Prostate gland (tissue), 2 donors: ENCODE data around the gene NTN1. TPM values are rescaled to one million over a fixed set of nuclear protein-coding genes. Genes with fewer than 3 reads are reported as not detected.
A peak's percentile ranks its signal among the peaks of the same experiment; 100 is the strongest.

Experiments
- DNase-seq: peaks from one replicate; pipeline ENCODE4 v3.0.0-alpha.2; 2019; ENCODE audit warnings: low spot score
- H3K27ac ChIP-seq, 2 donors: fragments of 200-600 bp; sonication (generic); 2 replicates each; pipeline ENCODE4 v1.5.1; 2017 to 2019
- H3K27me3 ChIP-seq: fragments of 200-600 bp; sonication (generic); replicated peaks from 2 replicates; pipeline ENCODE4 v1.5.1; 2019; ENCODE audit not compliant: insufficient read depth
- H3K36me3 ChIP-seq, 2 donors: fragments of 200-600 bp; sonication (generic); 1 replicate in 1 of 2; 2 replicates in 1 of 2; pipeline versions ENCODE4 v1.5.1 to v1.8.1; 2017 to 2019
- H3K4me1 ChIP-seq: fragments of 200-600 bp; sonication (generic); replicated peaks from 2 replicates; pipeline ENCODE4 v1.5.1; 2019
- H3K4me3 ChIP-seq, 2 donors: fragments of 200-600 bp; sonication (generic); 2 replicates each; pipeline ENCODE4 v1.5.1; 2017 to 2019
- H3K9me3 ChIP-seq: fragments of 200-600 bp; sonication (generic); 2 replicates; pipeline ENCODE4 v1.5.1; 2017
- CTCF ChIP-seq, 4 experiments: fragments of 200-600 bp in 2 of 4; fragments of 450-650 bp in 2 of 4; sonication (generic) in 2 of 4; IDR thresholded peaks; 1 replicate in 3 of 4; 2 replicates in 1 of 4; pipeline ENCODE4 v1.5.1; 2016 to 2019; ENCODE audit warnings: antibody characterized with exemption in 4 of 4, mild to moderate bottlenecking in 2 of 4, moderate library complexity in 2 of 4
- POLR2A ChIP-seq: fragments of 450-650 bp; IDR thresholded peaks from one replicate; pipeline ENCODE4 v1.6.1; 2016; ENCODE audit warnings: antibody characterized with exemption, mild to moderate bottlenecking
- POLR2AphosphoS5 ChIP-seq: sonication (generic); formaldehyde crosslinking; IDR thresholded peaks from one replicate; pipeline ENCODE4 v1.6.1; 2017; ENCODE audit warnings: antibody characterized with exemption
- whole genome bisulfite sequencing: methylation state at CpG from one replicate; pipeline ENCODE4 v1.1.5; 2018; 5-methylcytosine and 5-hydroxymethylcytosine counted together
- intact Hi-C: fragments of 100-400 bp; cut with DNase I; formaldehyde crosslinking; loops from one replicate; pipeline ENCODE4 v1.14.2; 2022
- total RNA-seq, 2 donors: library from RNA; depleted of rRNA; stranded (reverse); fragments of >200 nt; gene quantifications; one replicate each; pipeline ENCODE4 v1.1.0, GENCODE V29; 2016

Gene NTN1
- total RNA-seq, 2 donors from 2014 or later, result 9.2 to 11.4 TPM

GRCh38 chr17:9231449-9232154 lies 210.3 kb downstream of the NTN1 start:
- WGBS, result 81% methylated on average over 21 of the region's 23 CpGs
- no peaks in the 10 kb centered on the region for H3K27me3 ChIP-seq
- DNase-seq, result no peak
- no peaks in the 10 kb centered on the region for H3K36me3 ChIP-seq
- H3K4me3 ChIP-seq, result no peak overlapping the region
- TF ChIP-seq POLR2AphosphoS5, result no peak
- no peak for TF ChIP-seq POLR2A
- H3K9me3 ChIP-seq, result no peaks in the 10 kb centered on the region
- no peak overlapping the region for H3K27ac ChIP-seq
- intact Hi-C loops, result no loop called here
- H3K4me1 ChIP-seq, result no peaks in the 10 kb centered on the region

DNA sequence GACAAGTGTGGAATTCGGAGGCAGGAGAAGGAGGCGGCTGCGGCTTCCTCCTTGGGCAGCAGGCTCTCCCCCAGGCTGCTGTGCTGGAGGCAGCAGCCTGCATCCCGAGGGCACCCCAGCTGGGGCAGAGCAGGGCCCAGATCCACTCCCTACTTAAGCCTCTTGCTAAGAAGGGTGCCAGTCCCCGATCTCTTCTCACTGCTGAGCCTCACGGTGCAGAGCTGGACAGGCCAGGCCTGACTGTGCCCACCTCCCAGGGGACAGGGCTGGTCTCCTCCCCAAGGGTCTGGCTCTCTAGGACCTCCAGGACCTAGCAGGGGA lies 210.8 kb downstream of the NTN1 start:
- no peak for TF ChIP-seq POLR2AphosphoS5
- no peak for TF ChIP-seq CTCF (IDR thresholded peaks at IDR 0.05)
- no peak for TF ChIP-seq POLR2A
- H3K9me3 ChIP-seq, result no peaks in the 10 kb centered on the region
- no peaks in the 10 kb centered on the region for H3K36me3 ChIP-seq
- no peak overlapping the region for H3K27ac ChIP-seq
- H3K27me3 ChIP-seq, result no peaks in the 10 kb centered on the region
- intact Hi-C loops, result no loop called here
- H3K4me3 ChIP-seq, result no peak overlapping the region
- WGBS, result 91% methylated on average over 6 of the region's 6 CpGs
- H3K4me1 ChIP-seq, result no peaks in the 10 kb centered on the region
- no peak for DNase-seq

GRCh38 chr17:9232591-9233270 lies 211.4 kb downstream of the NTN1 start:
- Histone ChIP-seq H3K27ac (no peak overlapping the region), H3K27me3 (no peaks in the 10 kb centered on the region), H3K4me3 (no peak overlapping the region), H3K4me1 (no peaks in the 10 kb centered on the region), H3K9me3 (no peaks in the 10 kb centered on the region), H3K36me3 (no peaks in the 10 kb centered on the region)
- no peak for DNase-seq
- WGBS, result 34% methylated on average over 19 of the region's 22 CpGs
- TF ChIP-seq CTCF (IDR thresholded peaks at IDR 0.05), result no peak
- TF ChIP-seq POLR2AphosphoS5, result peak; percentile 26
- intact Hi-C loops, result no loop called here

DNA sequence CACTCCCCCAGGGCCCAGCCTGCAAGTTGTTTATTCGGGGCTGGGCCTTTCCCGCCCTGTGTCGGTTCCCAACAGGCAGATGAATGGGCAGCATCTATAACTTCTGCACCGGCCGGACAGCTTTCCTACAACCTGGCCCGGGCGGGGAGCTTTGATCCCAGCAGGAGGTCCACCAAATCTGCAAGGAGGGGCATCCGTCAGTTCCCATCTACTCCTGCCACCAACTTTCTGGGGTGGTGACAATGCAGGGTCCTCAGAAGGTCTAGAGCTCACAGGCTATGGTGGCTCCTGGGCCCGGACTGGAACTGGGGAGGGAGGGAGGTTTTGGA lies 211.9 kb downstream of the NTN1 start:
- no peak overlapping the region for H3K4me3 ChIP-seq
- TF ChIP-seq POLR2AphosphoS5 (no peak), POLR2A (no peak), CTCF (IDR thresholded peaks at IDR 0.05) (no peak)
- intact Hi-C loops, result no loop called here
- no peaks in the 10 kb centered on the region for H3K9me3 ChIP-seq
- no peaks in the 10 kb centered on the region for H3K36me3 ChIP-seq
- H3K27ac ChIP-seq, result no peak overlapping the region
- no peaks in the 10 kb centered on the region for H3K4me1 ChIP-seq
- H3K27me3 ChIP-seq, result no peaks in the 10 kb centered on the region
- 65% methylated on average over 9 of the region's 9 CpGs for WGBS
- DNase-seq, result no peak

DNA sequence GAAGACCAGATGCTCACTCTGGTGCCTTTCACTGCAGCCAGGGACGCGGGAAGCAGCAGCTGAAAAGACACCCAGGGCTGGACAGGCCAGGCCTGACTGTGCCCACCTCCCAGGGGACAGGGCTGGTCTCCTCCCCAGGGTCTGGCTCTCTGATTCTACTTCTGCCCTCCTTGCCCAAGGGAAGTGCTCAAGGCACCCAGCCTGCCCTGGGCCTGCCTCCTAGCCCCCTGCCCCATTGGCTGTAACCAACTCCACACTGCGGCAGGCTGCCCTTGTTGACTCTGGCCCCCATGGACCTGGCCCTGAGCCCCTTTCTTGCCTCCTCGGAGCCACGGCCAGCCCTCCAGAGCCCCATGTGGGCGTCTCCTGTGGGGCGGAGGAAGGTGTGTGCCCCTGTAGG lies 212.5 kb downstream of the NTN1 start:
- Histone ChIP-seq H3K4me3 (no peak overlapping the region), H3K27me3 (no peaks in the 10 kb centered on the region), H3K27ac (no peak overlapping the region), H3K9me3 (no peaks in the 10 kb centered on the region), H3K4me1 (no peaks in the 10 kb centered on the region), H3K36me3 (no peaks in the 10 kb centered on the region)
- no peak for DNase-seq
- 100% methylated on average over 6 of the region's 7 CpGs for WGBS
- intact Hi-C loops, result no loop called here
- no peak for TF ChIP-seq POLR2A
- TF ChIP-seq POLR2AphosphoS5, result no peak
- no peak for TF ChIP-seq CTCF (IDR thresholded peaks at IDR 0.05)
